ENCODE data around the gene RHOBTB1.

DNA sequence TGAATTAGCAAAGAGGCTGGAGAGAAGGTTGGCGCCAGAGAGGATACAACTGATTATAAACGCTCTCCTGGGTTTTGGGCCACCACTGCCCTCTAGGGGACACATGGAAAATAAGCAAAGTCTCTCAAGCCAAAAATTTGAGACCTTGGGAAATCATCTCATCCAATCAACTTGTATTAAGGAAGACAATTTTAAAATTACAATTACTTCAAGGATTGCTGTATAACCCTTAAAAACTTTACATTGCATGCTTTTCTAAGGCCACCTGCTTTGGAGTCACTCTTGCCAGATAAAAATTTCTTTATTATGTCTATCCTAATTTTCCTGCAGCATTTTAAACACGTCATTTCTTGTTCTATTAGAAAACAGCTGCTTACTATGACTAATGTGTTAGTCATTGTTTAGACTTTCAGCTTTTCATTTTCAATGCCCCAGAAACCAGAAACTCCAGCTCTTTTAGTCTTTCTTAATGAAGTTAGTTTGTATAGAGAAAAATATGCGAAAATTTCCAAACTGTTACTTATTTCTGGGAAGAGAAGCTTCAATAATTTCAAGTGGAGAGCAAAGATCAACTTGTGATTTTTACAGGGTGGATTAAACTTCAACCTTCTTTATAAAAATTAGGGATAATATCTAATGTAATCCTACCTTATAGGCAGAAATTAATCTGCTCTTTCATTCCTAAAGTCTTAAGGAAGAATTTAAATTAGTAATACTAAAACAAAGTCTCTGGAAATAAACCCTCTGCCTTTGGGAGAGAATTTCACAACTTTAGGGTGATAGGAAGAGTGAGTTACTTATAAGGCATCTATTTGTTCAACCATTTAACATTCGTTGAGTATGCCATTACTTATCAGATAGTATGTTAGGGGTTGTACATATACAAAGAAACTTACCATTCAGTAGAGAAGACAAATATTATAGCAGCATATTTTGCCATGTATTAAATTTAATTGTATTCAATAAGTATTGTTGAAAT lies 20.6 kb upstream of the RHOBTB1 start:
- TF ChIP-seq SIN3A (IDR thresholded peaks at IDR 0.05; ENCODE audit: borderline replicate concordance, insufficient read depth, low read length) = no peak
- no peak for TF ChIP-seq POLR2AphosphoS5 (IDR thresholded peaks at IDR 0.05; ENCODE audit: low read depth, low read length)
- TF ChIP-seq, protein P1, sequence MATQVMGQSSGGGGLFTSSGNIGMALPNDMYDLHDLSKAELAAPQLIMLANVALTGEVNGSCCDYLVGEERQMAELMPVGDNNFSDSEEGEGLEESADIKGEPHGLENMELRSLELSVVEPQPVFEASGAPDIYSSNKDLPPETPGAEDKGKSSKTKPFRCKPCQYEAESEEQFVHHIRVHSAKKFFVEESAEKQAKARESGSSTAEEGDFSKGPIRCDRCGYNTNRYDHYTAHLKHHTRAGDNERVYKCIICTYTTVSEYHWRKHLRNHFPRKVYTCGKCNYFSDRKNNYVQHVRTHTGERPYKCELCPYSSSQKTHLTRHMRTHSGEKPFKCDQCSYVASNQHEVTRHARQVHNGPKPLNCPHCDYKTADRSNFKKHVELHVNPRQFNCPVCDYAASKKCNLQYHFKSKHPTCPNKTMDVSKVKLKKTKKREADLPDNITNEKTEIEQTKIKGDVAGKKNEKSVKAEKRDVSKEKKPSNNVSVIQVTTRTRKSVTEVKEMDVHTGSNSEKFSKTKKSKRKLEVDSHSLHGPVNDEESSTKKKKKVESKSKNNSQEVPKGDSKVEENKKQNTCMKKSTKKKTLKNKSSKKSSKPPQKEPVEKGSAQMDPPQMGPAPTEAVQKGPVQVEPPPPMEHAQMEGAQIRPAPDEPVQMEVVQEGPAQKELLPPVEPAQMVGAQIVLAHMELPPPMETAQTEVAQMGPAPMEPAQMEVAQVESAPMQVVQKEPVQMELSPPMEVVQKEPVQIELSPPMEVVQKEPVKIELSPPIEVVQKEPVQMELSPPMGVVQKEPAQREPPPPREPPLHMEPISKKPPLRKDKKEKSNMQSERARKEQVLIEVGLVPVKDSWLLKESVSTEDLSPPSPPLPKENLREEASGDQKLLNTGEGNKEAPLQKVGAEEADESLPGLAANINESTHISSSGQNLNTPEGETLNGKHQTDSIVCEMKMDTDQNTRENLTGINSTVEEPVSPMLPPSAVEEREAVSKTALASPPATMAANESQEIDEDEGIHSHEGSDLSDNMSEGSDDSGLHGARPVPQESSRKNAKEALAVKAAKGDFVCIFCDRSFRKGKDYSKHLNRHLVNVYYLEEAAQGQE (IDR thresholded peaks at IDR 0.05; ENCODE audit: insufficient read depth in 1 of 2, low read depth in 2 of 2, low read length in 2 of 2) = no peak
